ENCODE data around the gene TLR9.
A peak's percentile ranks its signal among the peaks of the same experiment; 100 is the strongest.

- peak; percentile 41 for TF ChIP-seq CTCF (conservative IDR thresholded peaks at IDR 0.05; ENCODE audit: low read depth, low read length)
- no peak for TF ChIP-seq EZH2 (IDR thresholded peaks at IDR 0.05; ENCODE audit: low read length, unreplicated experiment)
- TF ChIP-seq EZH2phosphoT487 (IDR thresholded peaks at IDR 0.05; ENCODE audit: borderline replicate concordance, low read length), result no peak
Measured at GRCh38 chr3:52227117-52227516, 1.7 kb upstream of the TLR9 start.
